Liver (tissue), 9 donors: ENCODE data around the gene RASL10A. TPM values are rescaled to one million over a fixed set of nuclear protein-coding genes. Genes with fewer than 3 reads are reported as not detected.

Source experiments
- DNase-seq: peaks from one replicate; pipeline ENCODE4 v3.0.0-alpha.2; 2017; ENCODE audit warnings: low spot score
- H3K27ac ChIP-seq, 2 donors: one replicate each; pipeline ENCODE4 v1.7.0; 2013; ENCODE audit warnings: inconsistent platforms in 2 of 2, low read length in 2 of 2, control low read depth in 1 of 2, low read depth in 1 of 2, mild to moderate bottlenecking in 1 of 2
- H3K27me3 ChIP-seq, 4 donors: one replicate each; pipeline versions ENCODE4 v1.6.1 to v1.7.0; 2013; ENCODE audit warnings: low read length in 3 of 4, inconsistent platforms in 1 of 4, mild to moderate bottlenecking in 1 of 4, moderate library complexity in 1 of 4; ENCODE audit not compliant: control insufficient read depth in 4 of 4, insufficient read depth in 4 of 4
- H3K36me3 ChIP-seq, 4 donors: one replicate each; pipeline versions ENCODE4 v1.6.1 to v1.7.0; 2013; ENCODE audit warnings: low read length in 3 of 4, mild to moderate bottlenecking in 3 of 4, low read depth in 1 of 4, moderate library complexity in 1 of 4; ENCODE audit not compliant: control insufficient read depth in 4 of 4, insufficient read depth in 3 of 4
- H3K4me1 ChIP-seq, 4 donors: one replicate each; pipeline versions ENCODE4 v1.6.1 to v1.7.0; 2013; ENCODE audit warnings: low read length in 3 of 4, mild to moderate bottlenecking in 3 of 4, moderate library complexity in 1 of 4; ENCODE audit not compliant: control insufficient read depth in 4 of 4, insufficient read depth in 4 of 4
- H3K4me3 ChIP-seq, 3 donors: one replicate each; pipeline versions ENCODE4 v1.6.1 to v1.7.0; 2013; ENCODE audit warnings: low read length in 3 of 3, control low read depth in 1 of 3, low read depth in 1 of 3, mild to moderate bottlenecking in 1 of 3
- H3K9ac ChIP-seq, 2 donors: one replicate each; pipeline ENCODE4 v1.7.0; 2013; ENCODE audit warnings: low read length in 2 of 2, mild to moderate bottlenecking in 2 of 2, moderate library complexity in 2 of 2, control low read depth in 1 of 2, low read depth in 1 of 2
- H3K9me3 ChIP-seq, 4 donors: one replicate each; pipeline versions ENCODE4 v1.6.1 to v1.7.0; 2013; ENCODE audit warnings: low read length in 3 of 4; ENCODE audit not compliant: control insufficient read depth in 4 of 4
- CTCF ChIP-seq: fragments of 150-350 bp; IDR thresholded peaks from 2 replicates; pipeline ENCODE4 v1.5.1; 2017; ENCODE audit warnings: improper control_type of control experiment, low read depth, low read length; ENCODE audit not compliant: missing input control
- EGR1 ChIP-seq, 2 donors: IDR thresholded peaks; 2 replicates each; pipeline ENCODE4 v1.6.1; 2016 to 2018; ENCODE audit warnings: antibody characterized with exemption in 2 of 2, low read depth in 2 of 2
- FOXA1 ChIP-seq: IDR thresholded peaks from 2 replicates; pipeline ENCODE4 v1.6.1; 2016; ENCODE audit warnings: antibody characterized with exemption
- FOXA2 ChIP-seq: IDR thresholded peaks from 2 replicates; pipeline ENCODE4 v1.6.1; 2016; ENCODE audit warnings: antibody characterized with exemption
- GABPA ChIP-seq, 2 donors: IDR thresholded peaks in 1 of 2; conservative IDR thresholded peaks in 1 of 2; 2 replicates each; pipeline ENCODE4 v1.6.1; 2016; ENCODE audit warnings: antibody characterized with exemption in 2 of 2, mild to moderate bottlenecking in 1 of 2, moderate library complexity in 1 of 2
- HNF4G ChIP-seq: IDR thresholded peaks from 2 replicates; pipeline ENCODE4 v1.6.1; 2016; ENCODE audit warnings: antibody characterized with exemption
- JUND ChIP-seq, 2 donors: IDR thresholded peaks; 2 replicates each; pipeline ENCODE4 v1.6.1; 2016; ENCODE audit warnings: antibody characterized with exemption in 2 of 2
- MAX ChIP-seq: IDR thresholded peaks from 2 replicates; pipeline ENCODE4 v1.6.1; 2016; ENCODE audit warnings: antibody characterized with exemption
- NR2F2 ChIP-seq: IDR thresholded peaks from 2 replicates; pipeline ENCODE4 v1.6.1; 2016; ENCODE audit warnings: antibody characterized with exemption
- RAD21 ChIP-seq, 2 donors: IDR thresholded peaks; 2 replicates each; pipeline ENCODE4 v1.6.1; 2016; ENCODE audit warnings: antibody characterized with exemption in 2 of 2, mild to moderate bottlenecking in 2 of 2
- REST ChIP-seq: IDR thresholded peaks from 2 replicates; pipeline ENCODE4 v1.6.1; 2016; ENCODE audit warnings: antibody characterized with exemption, mild to moderate bottlenecking
- RXRA ChIP-seq, 2 donors: IDR thresholded peaks; 2 replicates each; pipeline ENCODE4 v1.6.1; 2017 to 2018; ENCODE audit warnings: antibody characterized with exemption in 2 of 2, mild to moderate bottlenecking in 1 of 2
- SP1 ChIP-seq: IDR thresholded peaks from 2 replicates; pipeline ENCODE4 v1.6.1; 2018; ENCODE audit warnings: antibody characterized with exemption, mild to moderate bottlenecking
- TAF1 ChIP-seq: conservative IDR thresholded peaks from 2 replicates; pipeline ENCODE4 v1.6.1; 2016; ENCODE audit warnings: antibody characterized with exemption, mild to moderate bottlenecking
- YY1 ChIP-seq: IDR thresholded peaks from 2 replicates; pipeline ENCODE4 v1.6.1; 2016; ENCODE audit warnings: antibody characterized with exemption, mild to moderate bottlenecking
- ZBTB33 ChIP-seq: IDR thresholded peaks from 2 replicates; pipeline ENCODE4 v1.6.1; 2016; ENCODE audit warnings: antibody characterized with exemption
- WGBS: extraction: QIAGEN DNeasy Blood & Tissue Kit; methylation state at CpG from one replicate; pipeline ENCODE4 v1.1.7; 2013; 5-methylcytosine and 5-hydroxymethylcytosine counted together
- polyA plus RNA-seq, 2 donors: library from polyadenylated mRNA; stranded (reverse) in 1 of 2; unstranded in 1 of 2; fragments of 200-250 nt in 1 of 2; fragments of >200 nt in 1 of 2; fragmentation: Nextera tagmentation in 1 of 2; extraction: Ambion mirVana in 1 of 2; gene quantifications; one replicate each; pipeline versions ENCODE4 v1.2.1 to v1.2.3, GENCODE V29; 2013 to 2015
- total RNA-seq, 2 donors: library from RNA; depleted of rRNA; stranded (reverse); fragments of >200 nt; gene quantifications; one replicate each; pipeline ENCODE4 v1.2.3, GENCODE V29; 2014
- donor health status: healthy.
- donor health status: healthy.
- donor health status: healthy.
- donor health status: healthy.
- donor health status: healthy.

RASL10A gene
- total and polyA plus RNA-seq, 4 donors, result 0.10 to 0.79 (median 0.47) TPM

GRCh38 chr22:29316141-29316828 is 788 bp upstream of the RASL10A start:
- Histone ChIP-seq H3K9ac (no peak overlapping the region), H3K4me3 (no peak overlapping the region), H3K36me3 (no peaks in the 10 kb centered on the region), H3K4me1 (peaks cover 2 to 23% (median 14%) of the 10 kb centered on the region in 4 donors), H3K27ac (no peak overlapping the region), H3K27me3 (peaks cover 0 to 4% (median 0%) of the 10 kb centered on the region in 4 donors), H3K9me3 (no peaks in the 10 kb centered on the region)
- TF ChIP-seq EGR1 (IDR thresholded peaks at IDR 0.05; ENCODE audit: low read depth in 2 of 2) (no peak), RAD21 (IDR thresholded peaks at IDR 0.05) (no peak), CTCF (no peak), ZBTB33 (no peak), FOXA1 (no peak), FOXA2 (no peak), JUND (IDR thresholded peaks at IDR 0.05) (no peak), MAX (no peak), SP1 (no peak), TAF1 (no peak), YY1 (no peak), REST (no peak), RXRA (IDR thresholded peaks at IDR 0.05) (no peak), HNF4G (no peak), NR2F2 (no peak), GABPA (IDR thresholded peaks at IDR 0.05 in 1 of 2, conservative IDR thresholded peaks at IDR 0.05 in 1 of 2) (no peak)
- DNase-seq, result no peak
- WGBS, result 61% methylated on average over 18 of the region's 18 CpGs
